HG03196 (cell line): Measurements from ENCODE around the gene SCN5A.

Experiments used
- ATAC-seq: cut with Tn5 transposase; IDR thresholded peaks from one replicate; pipeline ENCODE4 v1.9.1; 2021; ENCODE audit not compliant: unreplicated experiment

SCN5A gene

GRCh38 chr3:38623539-38623938 lies 25.9 kb downstream of the SCN5A start:
- no peak for ATAC-seq

- ATAC-seq = no peak
Observed at GRCh38 chr3:38622336-38622735, 27.2 kb downstream of the SCN5A start.

- no peak for ATAC-seq
Observed at GRCh38 chr3:38620236-38620635, 29.3 kb downstream of the SCN5A start.

GRCh38 chr3:38618343-38618742 lies 31.1 kb downstream of the SCN5A start:
- ATAC-seq = no peak

GRCh38 chr3:38617586-38617985 lies 31.9 kb downstream of the SCN5A start:
- ATAC-seq = no peak

GRCh38 chr3:38617137-38617536 lies 32.4 kb downstream of the SCN5A start:
- no peak for ATAC-seq

GRCh38 chr3:38616658-38617057 lies 32.8 kb downstream of the SCN5A start:
- ATAC-seq = no peak

- no peak for ATAC-seq
Observed at GRCh38 chr3:38616111-38616510, 33.4 kb downstream of the SCN5A start.

- no peak for ATAC-seq
Observed at GRCh38 chr3:38614651-38615352, 34.7 kb downstream of the SCN5A start.

GRCh38 chr3:38614091-38614490 lies 35.4 kb downstream of the SCN5A start:
- no peak for ATAC-seq

GRCh38 chr3:38613426-38613825 lies 36.1 kb downstream of the SCN5A start:
- ATAC-seq = no peak

GRCh38 chr3:38611866-38612265 lies 37.6 kb downstream of the SCN5A start:
- ATAC-seq = no peak

GRCh38 chr3:38610934-38611333 lies 38.6 kb downstream of the SCN5A start:
- ATAC-seq = no peak

GRCh38 chr3:38610436-38610835 lies 39.1 kb downstream of the SCN5A start:
- ATAC-seq = no peak

GRCh38 chr3:38609386-38610111 lies 39.9 kb downstream of the SCN5A start:
- ATAC-seq = no peak

- ATAC-seq = no peak
Observed at GRCh38 chr3:38608961-38609360, 40.5 kb downstream of the SCN5A start.

GRCh38 chr3:38608086-38608775 lies 41.3 kb downstream of the SCN5A start:
- no peak for ATAC-seq

GRCh38 chr3:38606561-38606960 lies 42.9 kb downstream of the SCN5A start:
- no peak for ATAC-seq

GRCh38 chr3:38605981-38606380 lies 43.5 kb downstream of the SCN5A start:
- ATAC-seq = no peak

- no peak for ATAC-seq
Observed at GRCh38 chr3:38604246-38604645, 45.2 kb downstream of the SCN5A start.

- ATAC-seq = no peak
Observed at GRCh38 chr3:38603731-38604131, 45.8 kb downstream of the SCN5A start.
